ENCODE data around the gene USP30.

The USP30 gene

DNA sequence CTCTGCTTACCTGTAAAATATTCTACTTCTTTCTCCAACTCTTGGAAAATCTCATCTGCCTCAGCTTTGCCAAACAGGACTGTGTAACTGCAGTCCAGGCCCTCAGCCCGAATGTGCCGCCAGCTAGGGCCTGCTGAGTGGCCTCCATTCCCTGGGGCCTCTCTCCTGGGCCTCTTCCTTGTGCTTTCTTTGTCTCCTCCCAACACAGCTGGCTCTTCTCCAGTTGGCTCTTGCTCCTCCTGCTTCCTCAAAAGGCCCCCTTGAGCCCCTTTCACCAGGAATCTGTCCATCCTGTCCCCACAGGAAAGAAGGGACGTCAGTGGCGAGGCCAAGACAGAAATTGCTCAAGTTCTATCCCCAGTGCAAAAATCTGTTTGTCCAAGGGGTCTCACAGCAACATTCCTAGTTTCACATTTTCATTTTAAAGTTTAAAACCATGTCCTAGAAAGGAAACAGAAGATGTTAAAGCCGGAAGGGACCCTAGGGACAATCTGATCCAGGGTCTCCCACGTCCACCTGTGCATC is 40.2 kb downstream of the USP30 start:
- no peak for DNase-seq (ENCODE audit: low read depth)
- peak overlapping the region; percentile 66 for H3K4me3 ChIP-seq (ENCODE audit: low read depth, low read length)

GRCh38 chr12:109093022-109093918 is 40.9 kb downstream of the USP30 start, which contains the start of gene ALKBH2:
Gene ALKBH2, minus strand, starts transcription at chr12:109093472. Its CDS starts 686 bp downstream, at chr12:109092786.
- DNase-seq (ENCODE audit: low read depth) = peak; percentile 62
- peak within 1 kb of the TSS; percentile 66 for H3K4me3 ChIP-seq (ENCODE audit: low read depth, low read length)

DNA sequence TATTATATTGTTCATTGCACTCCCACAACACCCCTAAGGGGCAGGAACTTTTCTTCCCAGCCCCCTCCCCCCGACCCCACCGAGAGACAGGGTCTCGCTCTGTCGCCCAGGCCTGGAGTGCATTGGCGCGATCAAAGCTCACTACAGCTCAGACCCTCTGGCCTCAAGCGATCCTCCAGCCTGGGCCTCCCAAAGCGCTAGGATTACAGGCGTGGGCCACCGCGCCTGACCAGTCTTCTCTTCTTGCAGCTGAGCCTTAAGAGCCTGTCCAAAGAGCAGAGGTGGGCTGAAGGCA is 44.7 kb downstream of the USP30 start:
- H3K4me3 ChIP-seq (ENCODE audit: low read depth, low read length) = peak overlapping the region; percentile 77

GRCh38 chr12:109097435-109098182 is 45.2 kb downstream of the USP30 start, which contains the start of gene UNG:
Gene UNG, plus strand, starts transcription at chr12:109097597. Its CDS starts 83 bp downstream, at chr12:109097680.
- H3K4me3 ChIP-seq (ENCODE audit: low read depth, low read length) = peak within 1 kb of the TSS; percentile 77
- peak; percentile 78 for DNase-seq (ENCODE audit: low read depth)

More for the DNA sequence above, 44.7 kb downstream of the USP30 start:
- no peak for DNase-seq (ENCODE audit: low read depth)

DNA sequence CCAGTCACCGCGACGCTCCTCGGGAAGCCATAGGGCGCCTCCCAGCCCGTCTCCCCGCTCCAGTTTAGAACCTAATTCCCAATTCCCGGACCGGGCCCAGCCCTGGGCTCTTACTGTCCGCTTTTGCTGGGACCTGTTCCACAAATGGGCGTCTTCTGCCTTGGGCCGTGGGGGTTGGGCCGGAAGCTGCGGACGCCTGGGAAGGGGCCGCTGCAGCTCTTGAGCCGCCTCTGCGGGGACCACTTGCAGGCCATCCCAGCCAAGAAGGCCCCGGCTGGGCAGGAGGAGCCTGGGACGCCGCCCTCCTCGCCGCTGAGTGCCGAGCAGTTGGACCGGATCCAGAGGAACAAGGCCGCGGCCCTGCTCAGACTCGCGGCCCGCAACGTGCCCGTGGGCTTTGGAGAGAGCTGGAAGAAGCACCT is 45.8 kb downstream of the USP30 start:
- no peak for DNase-seq (ENCODE audit: low read depth)
- H3K4me3 ChIP-seq (ENCODE audit: low read depth, low read length) = peak overlapping the region; percentile 77

DNA sequence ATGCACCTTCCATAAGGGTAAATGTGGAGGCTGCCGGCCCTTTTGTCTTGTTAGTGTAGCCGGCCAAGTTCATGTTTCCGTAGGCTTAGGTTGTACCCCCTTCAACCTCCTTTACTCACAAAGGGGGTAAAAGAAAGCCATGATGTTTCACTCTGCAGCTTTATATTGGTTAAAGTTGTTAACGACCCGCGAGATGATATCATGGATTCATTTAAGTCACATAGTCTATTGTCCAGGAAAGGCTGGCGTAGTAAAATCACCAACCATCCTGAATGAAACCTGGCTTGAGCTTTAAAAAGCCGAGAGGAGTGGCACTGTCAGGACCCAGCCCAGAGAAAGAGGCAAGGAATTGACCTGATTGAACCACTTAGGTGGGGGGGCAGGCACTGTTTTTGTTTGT is 46.3 kb downstream of the USP30 start:
- no peak for DNase-seq (ENCODE audit: low read depth)
- H3K4me3 ChIP-seq (ENCODE audit: low read depth, low read length) = peak overlapping the region; percentile 77

GRCh38 chr12:109099431-109100020 is 47.1 kb downstream of the USP30 start:
- DNase-seq (ENCODE audit: low read depth) = no peak
- H3K4me3 ChIP-seq (ENCODE audit: low read depth, low read length) = peak overlapping the region; percentile 77

DNA sequence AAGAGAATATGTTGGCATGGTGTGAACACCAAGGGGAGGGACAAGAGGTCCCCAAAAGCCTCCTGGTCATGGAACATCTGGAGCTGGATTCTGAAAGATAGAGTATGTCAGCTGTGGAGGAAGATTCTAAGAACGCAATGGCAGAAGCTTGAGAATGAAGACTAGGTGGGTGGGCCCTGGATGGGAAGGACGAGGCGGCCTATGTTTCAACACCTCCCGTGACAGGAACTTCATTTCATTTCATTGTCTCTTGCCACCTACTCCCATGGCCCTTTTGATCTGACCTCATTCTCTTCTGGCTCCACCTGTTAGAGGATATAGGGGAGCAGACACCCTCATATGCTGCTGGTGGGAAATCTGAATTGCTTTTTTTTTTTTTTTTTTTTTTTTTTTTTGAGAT is 48.4 kb downstream of the USP30 start:
- DNase-seq (ENCODE audit: low read depth) = no peak
- no peak overlapping the region for H3K4me3 ChIP-seq (ENCODE audit: low read depth, low read length)

DNA sequence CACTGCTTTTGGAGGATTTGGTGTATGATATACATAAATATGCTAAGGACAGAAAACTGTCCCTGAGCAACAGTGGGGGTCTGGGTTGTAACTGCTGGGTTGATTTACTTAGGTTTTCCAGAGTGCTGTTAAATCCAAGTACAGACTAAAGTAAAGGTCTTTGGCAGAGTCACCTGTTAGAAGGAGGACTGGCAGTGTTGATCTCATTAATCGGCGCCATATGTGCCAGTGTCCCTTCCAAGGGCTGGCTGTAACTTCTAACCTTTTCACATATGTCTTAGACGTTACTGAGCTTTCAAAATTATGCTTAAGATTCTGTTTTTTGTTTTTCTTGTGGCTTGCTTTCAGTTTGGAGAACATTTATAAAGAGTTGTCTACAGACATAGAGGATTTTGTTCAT is 50.1 kb downstream of the USP30 start:
- no peak overlapping the region for H3K4me3 ChIP-seq (ENCODE audit: low read depth, low read length)
- DNase-seq (ENCODE audit: low read depth) = no peak

DNA sequence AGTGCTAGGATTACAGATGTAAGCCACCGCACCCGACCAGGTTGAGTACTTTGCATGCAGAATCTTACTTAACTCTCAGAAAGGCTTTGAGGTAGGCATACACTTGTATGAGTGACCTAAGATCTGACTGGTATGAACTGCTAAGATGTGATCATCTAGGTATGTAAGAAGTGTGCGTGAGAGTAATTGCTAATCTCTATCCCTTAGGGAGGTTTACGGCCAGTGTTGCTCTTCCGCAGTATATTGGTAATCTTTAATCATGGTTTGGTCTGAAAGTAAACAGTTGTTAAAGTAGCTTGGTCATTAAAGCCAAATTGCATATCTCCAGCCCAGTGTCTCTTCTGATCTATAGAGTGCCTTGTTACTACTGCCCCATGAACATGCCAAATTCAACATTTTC is 52.8 kb downstream of the USP30 start:
- no peak overlapping the region for H3K4me3 ChIP-seq (ENCODE audit: low read depth, low read length)
- no peak for DNase-seq (ENCODE audit: low read depth)

GRCh38 chr12:109109746-109110350 is 57.5 kb downstream of the USP30 start:
- no peak overlapping the region for H3K4me3 ChIP-seq (ENCODE audit: low read depth, low read length)
- no peak for DNase-seq (ENCODE audit: low read depth)

- H3K4me3 ChIP-seq (ENCODE audit: low read depth, low read length) = peak overlapping the region; percentile 57
- DNase-seq (ENCODE audit: low read depth) = peak; percentile 30
Measured at GRCh38 chr12:109110988-109111495, 58.7 kb downstream of the USP30 start.

DNA sequence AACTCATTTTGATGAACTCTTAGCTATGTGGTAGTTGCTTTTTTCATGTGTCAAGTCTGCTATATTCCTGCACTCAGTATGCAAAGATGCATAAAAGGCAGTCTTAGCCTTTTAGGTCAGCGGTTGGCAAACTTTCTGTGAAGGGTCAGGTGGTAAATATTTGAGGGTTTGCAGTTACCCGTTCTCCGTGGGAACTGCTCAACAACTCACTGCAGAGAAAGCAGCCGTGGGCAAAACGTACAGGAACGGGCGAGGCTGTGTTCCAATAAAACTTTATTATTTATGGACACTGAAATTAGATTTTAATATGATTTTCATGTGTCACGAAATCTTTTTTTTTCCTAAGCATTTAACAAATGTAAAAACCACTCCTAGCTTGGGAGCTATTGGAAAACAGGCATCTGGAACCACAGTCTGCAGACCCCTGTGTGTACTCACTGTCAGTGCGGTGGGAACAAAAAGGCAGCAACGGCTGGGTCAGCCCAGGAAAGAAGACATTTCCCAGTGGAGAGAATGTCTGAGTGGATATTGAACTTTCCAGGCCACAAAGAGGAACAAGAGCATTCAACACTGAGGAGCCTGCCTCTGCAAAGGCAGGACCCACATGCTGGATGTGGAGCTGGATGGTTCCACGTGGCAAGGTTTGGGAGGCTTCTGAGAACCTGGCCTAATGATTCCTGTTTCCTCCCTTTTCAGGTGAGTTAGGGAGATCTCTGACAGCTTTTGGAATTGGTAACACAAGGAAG is 60.5 kb downstream of the USP30 start:
- DNase-seq (ENCODE audit: low read depth) = no peak
- H3K4me3 ChIP-seq (ENCODE audit: low read depth, low read length) = no peak overlapping the region

- no peak for DNase-seq (ENCODE audit: low read depth)
- no peak overlapping the region for H3K4me3 ChIP-seq (ENCODE audit: low read depth, low read length)
Measured at GRCh38 chr12:109113661-109114321, 61.4 kb downstream of the USP30 start.

GRCh38 chr12:109114644-109115043 is 62.3 kb downstream of the USP30 start:
- no peak for DNase-seq (ENCODE audit: low read depth)
- no peak overlapping the region for H3K4me3 ChIP-seq (ENCODE audit: low read depth, low read length)

- H3K4me3 ChIP-seq (ENCODE audit: low read depth, low read length) = no peak overlapping the region
- DNase-seq (ENCODE audit: low read depth) = no peak
Measured at GRCh38 chr12:109115404-109115757, 63.0 kb downstream of the USP30 start.

- H3K4me3 ChIP-seq (ENCODE audit: low read depth, low read length) = no peak within 1 kb of the TSS
- no peak for DNase-seq (ENCODE audit: low read depth)
Measured at GRCh38 chr12:109115758-109116610, 63.6 kb downstream of the USP30 start, which contains the start of gene ACACB. Gene ACACB, plus strand, starts transcription at chr12:109116587. Its CDS starts 22,819 bp downstream, at chr12:109139406.
